HG03469 (cell line): ENCODE results near the gene NCOR1.
A peak's percentile ranks its signal among the peaks of the same experiment; 100 is the strongest.

Source experiments
- ATAC-seq: cut with Tn5 transposase; IDR thresholded peaks from one replicate; pipeline ENCODE4 v1.9.1; 2021; ENCODE audit warnings: mild to moderate bottlenecking, moderate library complexity, moderate number of reproducible peaks; ENCODE audit not compliant: unreplicated experiment

NCOR1 gene

GRCh38 chr17:15981646-15982580 lies 233.4 kb downstream of the NCOR1 start:
- ATAC-seq = no peak

- peak; percentile 93 for ATAC-seq
Observed at GRCh38 chr17:15981208-15981607, 234.1 kb downstream of the NCOR1 start.
